Gastrocnemius medialis (tissue), 4 donors: ENCODE results near the gene BIRC7.

Experiments
- POLR2A ChIP-seq, 2 donors: fragments of 450-650 bp; IDR thresholded peaks; one replicate each; pipeline ENCODE4 v1.6.1; 2017; ENCODE audit warnings: antibody characterized with exemption in 2 of 2, mild to moderate bottlenecking in 2 of 2, moderate library complexity in 2 of 2
- TF ChIP-seq, protein P1 (sequence below), 5 experiments: fragments of 450-650 bp in 3 of 5; fragments of 200-600 bp in 2 of 5; sonication (generic) in 2 of 5; IDR thresholded peaks in 4 of 5; conservative IDR thresholded peaks in 1 of 5; 1 replicate in 4 of 5; 2 replicates in 1 of 5; pipeline ENCODE4 v1.5.1; 2016 to 2019; ENCODE audit warnings: antibody characterized with exemption in 5 of 5, mild to moderate bottlenecking in 3 of 5, moderate library complexity in 3 of 5

DNA sequence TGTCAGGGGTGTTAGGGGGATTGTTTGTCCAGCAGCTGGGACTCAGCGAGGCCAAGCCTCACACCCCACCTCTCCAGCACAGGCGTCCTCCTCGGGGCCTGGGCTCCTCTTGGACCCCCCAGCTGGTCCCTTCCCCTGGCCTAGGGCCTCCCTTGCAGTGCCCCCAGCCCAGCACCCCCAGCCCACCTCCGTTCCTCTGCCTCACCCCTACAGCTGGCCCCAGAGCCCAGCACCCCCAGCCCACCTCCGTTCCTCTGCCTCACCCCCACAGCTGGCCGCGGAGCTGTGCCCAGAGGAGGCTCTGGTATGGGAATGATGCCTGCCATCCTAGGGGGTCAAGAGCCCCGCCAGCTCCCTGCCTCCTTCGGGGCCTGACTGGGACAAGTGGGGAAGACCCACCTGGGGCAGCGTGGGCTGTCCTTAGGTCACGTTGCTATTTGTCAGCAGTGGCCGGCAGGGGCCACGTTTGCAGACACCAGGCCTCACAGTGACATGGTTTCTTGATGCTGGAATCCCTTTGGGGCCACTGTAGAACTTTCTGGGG lies 49.3 kb downstream of the BIRC7 start:
- TF ChIP-seq, protein P1, sequence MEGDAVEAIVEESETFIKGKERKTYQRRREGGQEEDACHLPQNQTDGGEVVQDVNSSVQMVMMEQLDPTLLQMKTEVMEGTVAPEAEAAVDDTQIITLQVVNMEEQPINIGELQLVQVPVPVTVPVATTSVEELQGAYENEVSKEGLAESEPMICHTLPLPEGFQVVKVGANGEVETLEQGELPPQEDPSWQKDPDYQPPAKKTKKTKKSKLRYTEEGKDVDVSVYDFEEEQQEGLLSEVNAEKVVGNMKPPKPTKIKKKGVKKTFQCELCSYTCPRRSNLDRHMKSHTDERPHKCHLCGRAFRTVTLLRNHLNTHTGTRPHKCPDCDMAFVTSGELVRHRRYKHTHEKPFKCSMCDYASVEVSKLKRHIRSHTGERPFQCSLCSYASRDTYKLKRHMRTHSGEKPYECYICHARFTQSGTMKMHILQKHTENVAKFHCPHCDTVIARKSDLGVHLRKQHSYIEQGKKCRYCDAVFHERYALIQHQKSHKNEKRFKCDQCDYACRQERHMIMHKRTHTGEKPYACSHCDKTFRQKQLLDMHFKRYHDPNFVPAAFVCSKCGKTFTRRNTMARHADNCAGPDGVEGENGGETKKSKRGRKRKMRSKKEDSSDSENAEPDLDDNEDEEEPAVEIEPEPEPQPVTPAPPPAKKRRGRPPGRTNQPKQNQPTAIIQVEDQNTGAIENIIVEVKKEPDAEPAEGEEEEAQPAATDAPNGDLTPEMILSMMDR (IDR thresholded peaks at IDR 0.05 in 4 of 5, conservative IDR thresholded peaks at IDR 0.05 in 1 of 5), result no peak
- no peak for TF ChIP-seq POLR2A (IDR thresholded peaks at IDR 0.05)
